Progenitor cell of endocrine pancreas (in vitro differentiated cells): ENCODE measurements around the gene SUMO3. TPM values are rescaled to one million over a fixed set of nuclear protein-coding genes. Genes with fewer than 3 reads are reported as not detected.
A peak's percentile ranks its signal among the peaks of the same experiment; 100 is the strongest.

Experiments used
- DNase-seq: peaks from one replicate; pipeline ENCODE4 v3.0.0; 2021; ENCODE audit warnings: low spot score; ENCODE audit not compliant: unreplicated experiment
- H3K27ac Mint-ChIP-seq: 2 replicates; pipeline ENCODE4 v1.8.0; 2021; ENCODE audit warnings: mild to moderate bottlenecking, moderate library complexity, mixed read lengths
- H3K27me3 Mint-ChIP-seq: 2 replicates; pipeline ENCODE4 v1.8.0; 2021; ENCODE audit warnings: mixed read lengths
- H3K36me3 Mint-ChIP-seq: 2 replicates; pipeline ENCODE4 v1.8.0; 2022; ENCODE audit warnings: mixed read lengths; ENCODE audit not compliant: insufficient read depth
- H3K4me1 Mint-ChIP-seq: 2 replicates; pipeline ENCODE4 v1.8.0; 2021; ENCODE audit warnings: low read depth, mixed read lengths
- H3K4me3 Mint-ChIP-seq: 2 replicates; pipeline ENCODE4 v1.8.0; 2021; ENCODE audit warnings: low read depth, mild to moderate bottlenecking, moderate library complexity, mixed read lengths
- H3K9me3 Mint-ChIP-seq: 2 replicates; pipeline ENCODE4 v1.8.0; 2021; ENCODE audit warnings: low read depth, mixed read lengths
- CTCF ChIP-seq: fragments of 200-600 bp; sonication (generic); IDR thresholded peaks from one replicate; pipeline ENCODE4 v1.5.0; 2021; ENCODE audit warnings: antibody characterized with exemption, mild to moderate bottlenecking; ENCODE audit not compliant: unreplicated experiment
- total RNA-seq: library from RNA; stranded (reverse); gene quantifications from 2 replicates; pipeline ENCODE4 v1.2.1, GENCODE V29; 2021

Gene SUMO3
- total RNA-seq, 1 donor from 2014 or later, result 65.0 TPM

DNA sequence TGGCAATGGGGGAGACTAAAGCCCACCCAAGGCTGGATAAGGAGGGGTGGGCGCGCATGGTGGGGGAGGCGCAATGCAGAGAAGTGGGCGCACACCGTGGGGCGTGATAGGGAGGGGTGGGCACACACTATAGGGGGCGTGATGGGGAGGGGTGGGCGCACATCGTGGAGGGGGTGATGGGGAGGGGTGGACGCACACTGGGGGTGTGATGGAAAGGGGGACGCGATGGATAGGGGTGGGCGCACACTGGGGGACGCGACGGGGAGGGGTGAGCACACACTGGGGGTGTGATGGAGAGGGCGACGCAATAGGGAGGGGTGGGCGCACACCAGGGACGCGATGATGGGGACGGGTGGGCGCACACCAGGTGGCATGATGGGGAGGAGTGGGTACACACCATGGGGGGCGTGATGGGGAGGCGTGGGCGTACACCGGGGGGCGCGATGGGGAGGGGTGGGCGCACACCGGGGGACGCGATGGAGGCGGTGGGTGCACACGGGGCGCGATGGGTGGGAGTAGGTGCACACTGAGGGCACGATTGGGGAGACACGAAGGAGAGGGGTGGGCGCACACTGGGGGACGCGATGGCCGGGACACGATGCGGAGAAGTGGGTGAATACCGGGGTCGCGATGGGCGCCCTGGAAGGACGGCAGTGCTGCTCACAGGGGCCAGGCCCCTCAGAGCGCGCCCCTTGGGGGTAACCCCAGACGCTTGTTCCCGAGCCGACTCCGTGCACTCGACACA, 929 bp downstream of the SUMO3 start:
- Mint-ChIP-seq H3K36me3 (no peaks in the 10 kb centered on the region), H3K9me3 (peaks cover 4% of the 10 kb centered on the region), H3K27ac (peak overlapping the region; percentile 88), H3K4me3 (peak overlapping the region; percentile 75), H3K4me1 (peaks cover 3% of the 10 kb centered on the region), H3K27me3 (no peaks in the 10 kb centered on the region)
- no peak for TF ChIP-seq CTCF
- no peak for DNase-seq

DNA sequence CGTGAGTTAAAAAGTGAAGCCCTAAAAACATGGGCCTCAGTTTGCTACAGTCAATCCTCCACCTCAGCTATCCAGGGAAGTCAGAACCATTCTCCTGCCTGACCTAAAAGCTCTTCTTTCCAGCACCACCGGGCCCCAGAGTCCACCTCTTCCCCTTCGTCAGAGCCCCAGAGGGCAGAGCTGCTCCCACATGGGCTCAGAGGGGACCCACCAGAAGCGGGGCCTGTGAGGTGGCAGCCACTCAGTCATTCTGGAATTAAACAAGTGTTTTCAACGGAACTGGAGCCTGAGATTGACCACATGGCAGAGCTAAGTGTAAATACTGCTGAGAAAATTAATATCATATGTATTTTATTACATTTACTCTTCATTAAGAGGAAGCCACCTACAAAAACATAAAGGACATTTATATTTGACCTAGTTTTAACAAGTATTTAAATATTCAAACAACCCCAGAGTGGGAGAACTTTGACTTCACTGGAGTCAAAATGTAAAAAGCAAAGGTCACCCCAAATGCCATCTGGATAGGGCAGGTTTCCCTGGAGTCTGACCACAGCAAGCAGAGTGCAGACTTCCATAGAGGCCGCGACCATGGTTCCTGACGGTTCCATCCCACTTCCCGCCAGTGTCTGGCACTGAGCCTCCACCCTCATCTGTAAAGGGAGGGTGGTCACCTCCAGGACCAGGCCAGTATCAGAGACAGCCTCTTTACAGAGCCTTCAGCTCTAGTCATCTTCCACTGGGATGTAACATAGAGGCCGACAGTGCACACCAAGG, 1.8 kb downstream of the SUMO3 start:
- Mint-ChIP-seq H3K4me3 (peak overlapping the region; percentile 75), H3K27ac (peak overlapping the region; percentile 88), H3K4me1 (peaks cover 3% of the 10 kb centered on the region), H3K9me3 (peaks cover 4% of the 10 kb centered on the region), H3K36me3 (peaks cover 2% of the 10 kb centered on the region), H3K27me3 (no peaks in the 10 kb centered on the region)
- DNase-seq, result no peak
- no peak for TF ChIP-seq CTCF

GRCh38 chr21:44815225-44815624, 2.6 kb downstream of the SUMO3 start:
- H3K36me3 Mint-ChIP-seq, result peaks cover 2% of the 10 kb centered on the region
- H3K4me3 Mint-ChIP-seq, result no peak overlapping the region
- TF ChIP-seq CTCF, result no peak
- no peak for DNase-seq
- no peak overlapping the region for H3K27ac Mint-ChIP-seq
- H3K4me1 Mint-ChIP-seq, result peaks cover 3% of the 10 kb centered on the region
- H3K27me3 Mint-ChIP-seq, result no peaks in the 10 kb centered on the region
- peaks cover 4% of the 10 kb centered on the region for H3K9me3 Mint-ChIP-seq

DNA sequence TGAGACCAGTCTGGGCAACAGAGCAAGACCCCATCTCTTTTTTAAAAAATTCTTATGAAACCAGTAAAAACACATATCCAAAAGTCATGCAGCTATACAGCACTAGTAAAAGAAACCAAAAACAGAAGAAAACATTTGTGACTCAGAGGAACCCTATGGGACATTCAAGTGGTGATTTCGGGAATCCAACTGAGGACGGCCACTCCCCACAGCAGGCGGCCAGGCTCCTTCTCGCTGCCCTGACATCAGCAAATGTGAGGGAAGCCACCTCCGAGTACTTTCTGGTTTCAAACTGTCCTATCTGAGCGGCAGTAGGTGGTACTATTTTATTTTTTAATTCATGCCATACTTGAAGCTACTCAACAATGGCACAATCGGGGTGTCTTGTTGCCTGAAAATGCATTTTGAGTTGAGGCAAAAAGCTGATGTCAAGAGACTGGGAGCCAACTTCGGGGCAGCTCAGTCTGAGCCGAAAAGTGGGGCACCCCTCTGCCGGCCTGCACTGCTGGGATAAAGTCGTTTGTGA, 3.3 kb downstream of the SUMO3 start:
- Mint-ChIP-seq H3K36me3 (peaks cover 2% of the 10 kb centered on the region), H3K4me3 (no peak overlapping the region), H3K27ac (no peak overlapping the region), H3K9me3 (no peaks in the 10 kb centered on the region), H3K4me1 (peaks cover 3% of the 10 kb centered on the region), H3K27me3 (no peaks in the 10 kb centered on the region)
- DNase-seq, result no peak
- no peak for TF ChIP-seq CTCF

GRCh38 chr21:44813727-44814126, 4.1 kb downstream of the SUMO3 start:
- TF ChIP-seq CTCF, result no peak
- peaks cover 3% of the 10 kb centered on the region for H3K4me1 Mint-ChIP-seq
- no peak overlapping the region for H3K27ac Mint-ChIP-seq
- no peak overlapping the region for H3K4me3 Mint-ChIP-seq
- no peaks in the 10 kb centered on the region for H3K27me3 Mint-ChIP-seq
- DNase-seq, result no peak
- H3K36me3 Mint-ChIP-seq, result peaks cover 4% of the 10 kb centered on the region
- H3K9me3 Mint-ChIP-seq, result no peaks in the 10 kb centered on the region
